Astrocyte of the cerebellum (primary cell): ENCODE data around the gene ANKDD1A.

ENCODE experiments used
- DNase-seq: peaks from one replicate; pipeline ENCODE4 v3.0.0-alpha.2; 2011; ENCODE audit warnings: low read depth
- H3K4me3 ChIP-seq: 2 replicates; pipeline ENCODE4 v1.5.1; 2011; ENCODE audit warnings: mild to moderate bottlenecking, low read depth, low read length, moderate library complexity
- in situ Hi-C: cut with HindIII; loops from 2 replicates; pipeline ENCODE4 v1.10.0; 2017; ENCODE audit warnings: low sequenced_read_pairs
- TF ChIP-seq, protein P1 (sequence below): IDR thresholded peaks from 2 replicates; pipeline ENCODE4 v1.5.1; 2012; ENCODE audit warnings: low read length, low read depth, moderate library complexity, mild to moderate bottlenecking; ENCODE audit errors: missing control alignments

The ANKDD1A gene

DNA sequence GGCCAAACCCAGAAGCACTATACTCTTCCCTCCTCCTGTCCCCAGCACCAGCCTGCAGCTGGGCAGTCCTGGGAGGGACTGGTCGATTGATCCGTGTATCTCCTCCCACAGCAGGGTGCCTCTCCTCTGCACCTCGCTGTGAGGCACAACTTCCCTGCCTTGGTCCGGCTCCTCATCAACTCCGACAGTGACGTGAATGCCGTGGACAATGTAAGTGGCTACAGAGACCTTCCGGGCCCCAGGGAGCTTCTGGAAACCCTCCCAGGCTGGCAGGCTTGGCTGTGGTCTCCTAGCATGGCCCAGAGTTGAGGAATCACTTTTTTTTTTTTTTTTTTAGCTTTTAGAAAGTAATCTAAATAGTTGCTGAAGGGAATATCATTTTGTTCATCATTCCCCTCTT lies 30.7 kb downstream of the ANKDD1A start:
- H3K4me3 ChIP-seq = no peak overlapping the region
- peak; percentile 20 for DNase-seq
- in situ Hi-C loops = loop anchor here (5.0 kb wide), 2 partner anchors 45 to 105 kb away; partner anchors contain the start of gene SPG21
- TF ChIP-seq, protein P1, sequence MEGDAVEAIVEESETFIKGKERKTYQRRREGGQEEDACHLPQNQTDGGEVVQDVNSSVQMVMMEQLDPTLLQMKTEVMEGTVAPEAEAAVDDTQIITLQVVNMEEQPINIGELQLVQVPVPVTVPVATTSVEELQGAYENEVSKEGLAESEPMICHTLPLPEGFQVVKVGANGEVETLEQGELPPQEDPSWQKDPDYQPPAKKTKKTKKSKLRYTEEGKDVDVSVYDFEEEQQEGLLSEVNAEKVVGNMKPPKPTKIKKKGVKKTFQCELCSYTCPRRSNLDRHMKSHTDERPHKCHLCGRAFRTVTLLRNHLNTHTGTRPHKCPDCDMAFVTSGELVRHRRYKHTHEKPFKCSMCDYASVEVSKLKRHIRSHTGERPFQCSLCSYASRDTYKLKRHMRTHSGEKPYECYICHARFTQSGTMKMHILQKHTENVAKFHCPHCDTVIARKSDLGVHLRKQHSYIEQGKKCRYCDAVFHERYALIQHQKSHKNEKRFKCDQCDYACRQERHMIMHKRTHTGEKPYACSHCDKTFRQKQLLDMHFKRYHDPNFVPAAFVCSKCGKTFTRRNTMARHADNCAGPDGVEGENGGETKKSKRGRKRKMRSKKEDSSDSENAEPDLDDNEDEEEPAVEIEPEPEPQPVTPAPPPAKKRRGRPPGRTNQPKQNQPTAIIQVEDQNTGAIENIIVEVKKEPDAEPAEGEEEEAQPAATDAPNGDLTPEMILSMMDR = no peak

DNA sequence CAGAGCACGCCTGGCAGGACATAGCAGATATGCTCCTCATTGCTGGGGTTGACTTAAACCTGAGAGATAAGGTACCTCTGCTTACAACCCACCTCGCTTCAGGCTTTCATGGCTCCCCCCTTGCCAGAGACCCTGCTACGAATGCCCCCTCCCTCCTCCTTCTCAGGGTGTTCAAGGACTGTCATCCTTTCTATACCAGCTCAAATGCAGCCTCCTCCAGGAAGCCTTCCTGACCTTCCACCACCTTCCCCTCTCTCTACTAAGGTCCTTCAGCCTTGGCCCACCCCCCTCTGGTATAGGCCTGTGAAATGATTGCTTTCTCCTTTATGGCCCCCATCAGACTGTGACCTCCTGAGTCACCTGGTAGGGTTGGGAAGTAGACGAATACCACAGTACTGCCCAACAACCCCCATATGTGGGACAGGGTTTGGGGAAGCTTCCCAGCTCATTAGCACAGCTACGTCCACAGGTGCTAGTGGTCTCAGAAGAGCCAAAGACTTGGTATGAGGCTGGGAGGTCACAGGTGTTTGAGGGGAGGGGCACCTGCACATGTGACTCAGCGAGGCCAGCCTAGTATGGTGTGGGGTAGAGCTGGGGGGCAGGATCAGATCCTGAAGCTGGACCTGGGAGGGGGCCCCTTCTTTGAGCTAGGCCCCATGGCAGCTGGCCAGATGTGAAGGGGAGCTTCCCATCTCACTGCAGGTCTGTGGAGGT lies 32.0 kb downstream of the ANKDD1A start:
- in situ Hi-C loops = loop anchor here (5.0 kb wide), 2 partner anchors 44 to 106 kb away; partner anchors contain the start of gene SPG21
- no peak overlapping the region for H3K4me3 ChIP-seq
- TF ChIP-seq, protein P1 = no peak
- no peak for DNase-seq

DNA sequence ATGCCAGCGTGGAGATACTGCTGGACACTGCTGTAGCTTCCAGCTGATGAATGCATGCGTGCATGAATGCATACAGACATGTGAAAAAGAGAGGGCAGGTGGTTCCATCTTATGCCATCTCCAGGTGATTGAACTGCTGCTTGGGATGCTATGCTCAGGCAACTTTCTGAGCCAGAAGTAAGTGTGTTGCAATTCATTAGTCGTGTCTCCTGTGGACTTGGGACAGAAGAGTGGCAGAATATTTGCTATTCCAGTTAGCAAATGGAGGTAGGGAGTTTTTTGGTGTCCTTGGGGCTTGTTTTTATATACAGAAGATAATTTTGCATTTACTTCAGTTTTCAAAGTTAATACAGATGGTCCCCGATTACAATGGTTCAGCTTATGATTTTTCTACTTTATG lies 33.3 kb downstream of the ANKDD1A start:
- in situ Hi-C loops = loop anchor here (5.0 kb wide), 2 partner anchors 42 to 108 kb away; partner anchors contain the start of gene SPG21
- TF ChIP-seq, protein P1 = no peak

DNA sequence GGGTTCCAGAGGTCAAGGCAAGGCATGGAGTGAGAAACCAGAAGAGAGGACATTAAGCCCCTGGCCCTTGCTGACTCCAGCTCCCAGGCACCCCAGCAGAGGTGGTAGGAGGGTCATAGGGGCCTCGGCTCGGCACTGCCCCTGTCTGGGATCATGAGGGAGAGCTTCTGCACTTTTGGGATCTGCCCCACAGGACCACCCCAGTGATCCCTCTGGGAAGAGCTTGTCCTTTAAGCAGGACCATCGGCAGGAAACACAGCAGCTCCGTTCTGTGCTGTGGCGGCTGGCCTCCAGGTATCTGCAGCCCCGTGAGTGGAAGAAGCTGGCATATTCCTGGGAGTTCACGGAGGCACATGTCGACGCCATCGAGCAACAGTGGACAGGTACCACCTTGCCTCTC lies 35.5 kb downstream of the ANKDD1A start:
- TF ChIP-seq, protein P1 = no peak
- in situ Hi-C loops = no loop called here
- no peak overlapping the region for H3K4me3 ChIP-seq
- DNase-seq = no peak

More for the DNA sequence above, 33.3 kb downstream of the ANKDD1A start:
- no peak for DNase-seq
- H3K4me3 ChIP-seq = no peak overlapping the region

DNA sequence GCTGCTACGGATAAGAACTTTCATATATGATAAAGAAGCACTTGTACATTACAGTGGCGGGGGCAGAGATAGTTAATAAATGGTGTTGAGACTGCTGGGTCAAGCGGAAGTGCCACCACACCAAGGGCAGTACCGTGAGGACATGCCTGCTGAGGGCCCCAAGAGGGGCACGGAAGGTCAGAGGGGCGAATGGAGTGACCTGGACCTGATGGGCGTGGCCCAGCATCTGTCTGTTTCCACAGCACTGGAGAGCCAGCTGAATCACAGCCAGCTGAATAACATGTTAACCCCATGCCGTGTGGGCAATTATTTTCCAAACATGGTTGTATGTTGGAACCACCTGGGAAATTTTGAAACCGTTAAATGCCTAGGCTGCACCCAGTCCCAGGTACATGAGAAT lies 37.2 kb downstream of the ANKDD1A start:
- no peak overlapping the region for H3K4me3 ChIP-seq
- TF ChIP-seq, protein P1 = no peak
- in situ Hi-C loops = no loop called here
- DNase-seq = no peak

DNA sequence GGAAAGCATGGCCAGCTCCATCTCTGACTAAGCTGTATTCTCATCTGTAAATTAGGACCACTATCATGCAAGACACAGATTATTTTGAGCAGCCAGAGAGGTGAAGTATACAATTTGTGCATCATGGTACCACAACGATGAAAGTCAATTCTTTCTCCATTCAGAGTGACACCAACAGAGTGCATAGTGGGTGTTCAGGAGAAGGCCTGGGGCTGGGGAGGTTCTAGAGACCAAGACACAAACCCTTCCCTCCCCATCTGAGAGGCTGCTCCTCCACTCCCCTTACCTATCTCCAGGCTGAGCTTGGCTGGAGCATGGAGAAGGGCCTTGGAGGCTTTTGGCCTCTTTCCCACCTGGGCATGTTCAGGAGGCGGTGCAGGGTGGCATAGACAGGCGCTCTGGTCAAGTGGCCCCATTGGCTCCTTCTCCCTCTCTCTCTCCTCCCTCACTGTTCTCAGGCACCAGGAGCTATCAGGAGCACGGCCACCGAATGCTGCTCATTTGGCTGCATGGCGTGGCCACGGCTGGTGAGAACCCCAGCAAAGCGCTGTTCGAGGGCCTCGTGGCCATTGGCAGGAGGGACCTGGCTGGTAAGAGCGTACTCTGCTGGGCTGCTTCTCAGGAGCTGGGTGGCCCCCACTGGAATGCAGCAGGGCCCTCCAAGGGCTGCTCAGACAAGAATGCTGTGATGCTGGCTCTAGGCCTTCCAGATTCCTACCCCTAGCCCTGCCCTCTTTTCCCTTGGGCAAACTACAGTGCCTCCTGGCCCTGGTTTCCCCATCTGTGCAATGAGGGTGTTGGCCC lies 37.9 kb downstream of the ANKDD1A start:
- no peak overlapping the region for H3K4me3 ChIP-seq
- TF ChIP-seq, protein P1 = no peak
- DNase-seq = no peak
- in situ Hi-C loops = no loop called here
